Fibroblast of lung (primary cell): ENCODE data around the gene CWC27. TPM values are rescaled to one million over a fixed set of nuclear protein-coding genes. Genes with fewer than 3 reads are reported as not detected.
A peak's percentile ranks its signal among the peaks of the same experiment; 100 is the strongest.

Source experiments
- DNase-seq, 2 donors: peaks; one replicate each; pipeline versions ENCODE4 v3.0.0 to v3.0.0-alpha.2; 2010; ENCODE audit warnings: low read depth in 2 of 2
- H2AFZ ChIP-seq: 2 replicates; pipeline ENCODE4 v1.5.1; 2012; ENCODE audit warnings: low read length, control low read depth, inconsistent platforms
- H3K27ac ChIP-seq: 2 replicates; pipeline ENCODE4 v1.5.1; 2011; ENCODE audit warnings: low read length, control low read depth; ENCODE audit not compliant: insufficient read depth
- H3K27me3 ChIP-seq: 2 replicates; pipeline ENCODE4 v1.5.1; 2011; ENCODE audit warnings: mild to moderate bottlenecking, low read length; ENCODE audit not compliant: control insufficient read depth, insufficient read depth
- H3K36me3 ChIP-seq: 2 replicates; pipeline ENCODE4 v1.5.1; 2011; ENCODE audit warnings: low read length; ENCODE audit not compliant: control insufficient read depth, insufficient read depth
- H3K4me1 ChIP-seq: 2 replicates; pipeline ENCODE4 v1.5.1; 2011; ENCODE audit warnings: low read length; ENCODE audit not compliant: control insufficient read depth, insufficient read depth; ENCODE audit errors: extremely low read depth
- H3K4me2 ChIP-seq: 2 replicates; pipeline ENCODE4 v1.5.1; 2011; ENCODE audit warnings: low read length, control low read depth; ENCODE audit not compliant: insufficient read depth; ENCODE audit errors: extremely low read depth
- H3K4me3 ChIP-seq, 4 experiments: fragments of 200-600 bp in 1 of 4; sonication (generic) in 1 of 4; replicated peaks in 1 of 4; 2 replicates each; pipeline ENCODE4 v1.5.1; 2011 to 2016; ENCODE audit warnings: low read length in 4 of 4, low read depth in 3 of 4, mild to moderate bottlenecking in 3 of 4, control low read depth in 2 of 4, inconsistent platforms in 1 of 4, mixed read lengths in 1 of 4; ENCODE audit not compliant: insufficient read depth in 1 of 4; ENCODE audit errors: control extremely low read depth in 1 of 4
- H3K79me2 ChIP-seq: 2 replicates; pipeline ENCODE4 v1.5.1; 2012; ENCODE audit warnings: mild to moderate bottlenecking, low read length, inconsistent platforms; ENCODE audit not compliant: control insufficient read depth, insufficient read depth
- H3K9ac ChIP-seq: 2 replicates; pipeline ENCODE4 v1.5.1; 2011; ENCODE audit warnings: mild to moderate bottlenecking, low read length, control low read depth; ENCODE audit not compliant: insufficient read depth
- H3K9me3 ChIP-seq: 2 replicates; pipeline ENCODE4 v1.5.1; 2012; ENCODE audit warnings: low read depth, low read length; ENCODE audit not compliant: control insufficient read depth, insufficient read depth
- H4K20me1 ChIP-seq: 2 replicates; pipeline ENCODE4 v1.5.1; 2011; ENCODE audit warnings: low read length; ENCODE audit not compliant: control insufficient read depth, insufficient read depth; ENCODE audit errors: extremely low read depth
- CTCF ChIP-seq, 2 donors: IDR thresholded peaks in 1 of 2; conservative IDR thresholded peaks in 1 of 2; 1 replicate in 1 of 2; 2 replicates in 1 of 2; pipeline ENCODE4 v1.5.1; 2011 to 2012; ENCODE audit warnings: low read length in 2 of 2, control low read depth in 1 of 2, inconsistent platforms in 1 of 2, low read depth in 1 of 2, mild to moderate bottlenecking in 1 of 2
- EZH2 ChIP-seq: IDR thresholded peaks from 2 replicates; pipeline ENCODE4 v1.5.1; 2012; ENCODE audit warnings: low read length, control low read depth, mild to moderate bottlenecking; ENCODE audit errors: missing control alignments
- polyA plus RNA-seq, 2 donors: library from polyadenylated mRNA; depleted of rRNA in 1 of 2; stranded (reverse) in 1 of 2; unstranded in 1 of 2; fragments of >200 nt; gene quantifications; 2 replicates each; pipeline ENCODE4 v1.2.1, GENCODE V29; 2011 to 2012; ENCODE audit warnings: missing spikeins in 1 of 2
- total RNA-seq: library from RNA; depleted of rRNA; stranded (reverse); fragments of >200 nt; gene quantifications from 2 replicates; pipeline ENCODE4 v1.2.1, GENCODE V29; 2014

The CWC27 gene
- total and polyA plus RNA-seq, 2 donors (not counting 1 experiment from before 2014, with no cell fraction given), result 17.3 to 37.5 TPM

DNA sequence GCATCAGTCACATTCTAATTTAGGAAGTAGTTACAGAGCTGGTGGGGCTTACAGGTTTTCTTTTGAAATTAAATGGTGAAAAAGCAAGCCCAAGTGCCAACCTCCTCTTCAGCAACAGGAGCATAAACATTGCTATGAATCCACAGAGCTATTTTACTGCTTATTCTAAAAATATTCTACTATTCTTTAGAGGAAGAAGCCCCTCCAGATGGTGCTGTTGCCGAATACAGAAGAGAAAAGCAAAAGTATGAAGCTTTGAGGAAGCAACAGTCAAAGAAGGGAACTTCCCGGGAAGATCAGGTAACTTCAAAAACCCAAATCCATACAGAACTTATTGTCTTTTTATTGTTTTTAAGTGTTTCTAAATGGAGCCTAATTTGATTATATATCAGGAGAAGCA lies 202.8 kb downstream of the CWC27 start:
- Histone ChIP-seq H3K36me3 (no peaks in the 10 kb centered on the region), H4K20me1 (no peaks in the 10 kb centered on the region), H3K4me3 (no peak overlapping the region), H3K9ac (no peak overlapping the region), H2AFZ (no peak overlapping the region), H3K4me1 (no peaks in the 10 kb centered on the region), H3K4me2 (no peak overlapping the region), H3K27me3 (no peaks in the 10 kb centered on the region), H3K79me2 (no peaks in the 10 kb centered on the region), H3K27ac (no peak overlapping the region), H3K9me3 (no peaks in the 10 kb centered on the region)
- peak in 1 of 2 donors; percentile 32 for DNase-seq
- TF ChIP-seq CTCF (conservative IDR thresholded peaks at IDR 0.05 in 1 of 2, IDR thresholded peaks at IDR 0.05 in 1 of 2; ENCODE audit: low read depth in 1 of 2, low read length in 2 of 2), result peak in 1 of 2 donors; percentile 24
- no peak for TF ChIP-seq EZH2

DNA sequence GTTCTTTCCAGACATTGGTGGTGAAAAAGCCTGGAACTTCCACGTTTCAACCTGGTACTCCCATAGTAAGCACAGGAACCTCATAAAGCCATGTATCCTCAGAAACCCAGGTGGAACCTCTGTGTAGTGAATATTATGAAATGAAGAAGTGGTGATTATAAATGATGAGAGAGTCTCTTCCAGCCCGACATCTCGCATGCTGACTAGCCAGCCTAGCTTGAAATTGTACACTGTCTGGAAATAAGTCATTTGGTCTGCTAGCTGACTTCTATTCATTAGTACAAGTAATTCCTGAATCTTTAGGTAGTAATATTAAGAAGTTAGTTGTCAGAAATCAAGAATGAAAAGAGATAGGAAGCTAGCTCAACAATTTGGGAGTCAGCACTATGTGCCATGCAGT lies 203.3 kb downstream of the CWC27 start:
- no peaks in the 10 kb centered on the region for H3K4me1 ChIP-seq
- no peak for TF ChIP-seq CTCF (conservative IDR thresholded peaks at IDR 0.05 in 1 of 2, IDR thresholded peaks at IDR 0.05 in 1 of 2; ENCODE audit: low read depth in 1 of 2, low read length in 2 of 2)
- no peak for TF ChIP-seq EZH2
- H2AFZ ChIP-seq, result no peak overlapping the region
- H3K9me3 ChIP-seq, result no peaks in the 10 kb centered on the region
- H3K9ac ChIP-seq, result no peak overlapping the region
- no peaks in the 10 kb centered on the region for H3K27me3 ChIP-seq
- DNase-seq, result no peak
- no peaks in the 10 kb centered on the region for H3K36me3 ChIP-seq
- H3K27ac ChIP-seq, result no peak overlapping the region
- no peaks in the 10 kb centered on the region for H3K79me2 ChIP-seq
- no peak overlapping the region for H3K4me3 ChIP-seq
- H4K20me1 ChIP-seq, result no peaks in the 10 kb centered on the region
- H3K4me2 ChIP-seq, result no peak overlapping the region

- no peak for DNase-seq
- no peaks in the 10 kb centered on the region for H3K79me2 ChIP-seq
- H3K4me1 ChIP-seq, result no peaks in the 10 kb centered on the region
Measured at GRCh38 chr5:64972591-64972990, 203.9 kb downstream of the CWC27 start.

More at GRCh38 chr5:64972591-64972990, 203.9 kb downstream of the CWC27 start:
- H3K27ac ChIP-seq, result no peak overlapping the region
- no peak overlapping the region for H3K4me3 ChIP-seq
- no peak overlapping the region for H2AFZ ChIP-seq
- no peaks in the 10 kb centered on the region for H3K36me3 ChIP-seq
- no peak for TF ChIP-seq CTCF (conservative IDR thresholded peaks at IDR 0.05 in 1 of 2, IDR thresholded peaks at IDR 0.05 in 1 of 2; ENCODE audit: low read depth in 1 of 2, low read length in 2 of 2)
- no peak for TF ChIP-seq EZH2
- H4K20me1 ChIP-seq, result no peaks in the 10 kb centered on the region
- H3K4me2 ChIP-seq, result no peak overlapping the region
- H3K9ac ChIP-seq, result no peak overlapping the region
- H3K27me3 ChIP-seq, result no peaks in the 10 kb centered on the region
- H3K9me3 ChIP-seq, result no peaks in the 10 kb centered on the region
